SU-DHL-6 (cell line): ENCODE data around the gene JPT1.

ENCODE experiments used
- H2AFZ ChIP-seq: fragments of 200-600 bp; sonication (generic); 2 replicates; pipeline ENCODE4 v1.6.1; 2014; ENCODE audit warnings: low read depth, mild to moderate bottlenecking, moderate library complexity, mixed read lengths, antibody characterized with exemption, low read length; ENCODE audit not compliant: severe bottlenecking
- H3F3A ChIP-seq: fragments of 200-600 bp; shearing (Covaris generic); 2 replicates; pipeline ENCODE4 v1.6.0; 2016; ENCODE audit warnings: antibody characterized with exemption, mild to moderate bottlenecking; ENCODE audit not compliant: insufficient read depth
- H3K27ac ChIP-seq: fragments of 200-600 bp; sonication (generic); 2 replicates; pipeline ENCODE4 v1.5.1; 2016; ENCODE audit warnings: low read depth, mild to moderate bottlenecking, low read length, moderate library complexity, mixed read lengths
- H3K27me3 ChIP-seq: fragments of 200-600 bp; sonication (generic), shearing (Covaris generic); 2 replicates; pipeline ENCODE4 v1.6.0; 2014; ENCODE audit warnings: mild to moderate bottlenecking, low read length
- H3K36me3 ChIP-seq: fragments of 200-600 bp; sonication (generic); 2 replicates; pipeline ENCODE4 v1.6.1; 2014; ENCODE audit warnings: mild to moderate bottlenecking, low read length, mixed read lengths
- H3K4me2 ChIP-seq: fragments of 300-600, 200-600 bp; shearing (Covaris generic), sonication (generic); 2 replicates; pipeline ENCODE4 v1.6.0; 2014; ENCODE audit warnings: low read length, low read depth, mild to moderate bottlenecking; ENCODE audit not compliant: poor library complexity, severe bottlenecking
- H3K4me3 ChIP-seq: fragments of 200-600 bp; sonication (generic); 2 replicates; pipeline ENCODE4 v1.5.1; 2014; ENCODE audit warnings: antibody characterized with exemption, low read length, mild to moderate bottlenecking, mixed read lengths; ENCODE audit not compliant: insufficient read depth, poor library complexity, severe bottlenecking
- H3K79me2 ChIP-seq: fragments of 200-600 bp; sonication (generic); 2 replicates; pipeline ENCODE4 v1.6.1; 2014; ENCODE audit warnings: mild to moderate bottlenecking, low read length, moderate library complexity; ENCODE audit not compliant: insufficient read depth
- H3K9ac ChIP-seq: fragments of 200-600 bp; sonication (generic); 2 replicates; pipeline ENCODE4 v1.7.0; 2014; ENCODE audit warnings: mild to moderate bottlenecking, low read length
- H3K9me2 ChIP-seq: fragments of 200-600 bp; sonication (generic); replicated peaks from 2 replicates; pipeline ENCODE4 v1.6.1; 2014; ENCODE audit warnings: low read length; ENCODE audit not compliant: insufficient read depth
- H3K9me3 ChIP-seq: fragments of 200-600 bp; sonication (generic); 2 replicates; pipeline ENCODE4 v1.6.1; 2014; ENCODE audit warnings: low read length, mixed read lengths; ENCODE audit not compliant: insufficient read depth
- H4K20me1 ChIP-seq: fragments of 200-600 bp; sonication (generic); 2 replicates; pipeline ENCODE4 v1.6.1; 2014; ENCODE audit warnings: low read depth, mild to moderate bottlenecking, antibody characterized with exemption, low read length, moderate library complexity, mixed read lengths
- EZH2phosphoT487 ChIP-seq: fragments of 200-600 bp; sonication (generic), shearing (Covaris generic); conservative IDR thresholded peaks from 2 replicates; pipeline ENCODE4 v1.6.1; 2018; ENCODE audit warnings: mild to moderate bottlenecking, antibody characterized with exemption, low read length, moderate library complexity, mixed read lengths
- TF ChIP-seq, protein P1 (sequence below): fragments of 200-600 bp; sonication (generic); IDR thresholded peaks from one replicate; pipeline ENCODE4 v1.5.1; 2017; ENCODE audit warnings: antibody characterized with exemption, mild to moderate bottlenecking, low read length, moderate library complexity; ENCODE audit not compliant: insufficient read depth, poor library complexity, severe bottlenecking

Gene JPT1

DNA sequence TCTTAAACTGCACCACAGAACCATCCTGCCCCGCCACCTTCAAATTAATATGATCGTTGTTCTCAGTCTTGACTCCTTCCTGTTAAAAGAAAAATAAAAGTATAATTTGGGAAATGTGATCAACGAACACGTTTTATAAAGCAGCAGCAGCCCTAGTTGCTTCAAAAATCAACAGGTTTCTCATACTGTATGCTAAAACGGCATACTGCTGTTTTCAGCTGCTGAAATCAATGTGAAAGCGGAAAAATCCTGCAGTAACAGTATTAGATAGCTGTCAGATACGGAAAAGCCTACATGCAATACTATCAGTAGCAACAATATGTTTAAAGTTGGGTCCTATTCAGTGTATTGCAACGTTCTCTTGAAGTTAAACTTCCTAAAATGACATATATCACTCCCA, 26.8 kb upstream of the JPT1 start:
- H3K36me3 ChIP-seq: peaks cover 12% of the 10 kb centered on the region
- peaks cover 61% of the 10 kb centered on the region for H3K79me2 ChIP-seq

GRCh38 chr17:75178453-75178852, 24.1 kb upstream of the JPT1 start:
- H3F3A ChIP-seq: peaks cover 20% of the 10 kb centered on the region
- H2AFZ ChIP-seq: no peak overlapping the region
- H3K36me3 ChIP-seq: peaks cover 23% of the 10 kb centered on the region
- H3K4me2 ChIP-seq: no peak overlapping the region
- TF ChIP-seq EZH2phosphoT487: no peak
- TF ChIP-seq, protein P1, sequence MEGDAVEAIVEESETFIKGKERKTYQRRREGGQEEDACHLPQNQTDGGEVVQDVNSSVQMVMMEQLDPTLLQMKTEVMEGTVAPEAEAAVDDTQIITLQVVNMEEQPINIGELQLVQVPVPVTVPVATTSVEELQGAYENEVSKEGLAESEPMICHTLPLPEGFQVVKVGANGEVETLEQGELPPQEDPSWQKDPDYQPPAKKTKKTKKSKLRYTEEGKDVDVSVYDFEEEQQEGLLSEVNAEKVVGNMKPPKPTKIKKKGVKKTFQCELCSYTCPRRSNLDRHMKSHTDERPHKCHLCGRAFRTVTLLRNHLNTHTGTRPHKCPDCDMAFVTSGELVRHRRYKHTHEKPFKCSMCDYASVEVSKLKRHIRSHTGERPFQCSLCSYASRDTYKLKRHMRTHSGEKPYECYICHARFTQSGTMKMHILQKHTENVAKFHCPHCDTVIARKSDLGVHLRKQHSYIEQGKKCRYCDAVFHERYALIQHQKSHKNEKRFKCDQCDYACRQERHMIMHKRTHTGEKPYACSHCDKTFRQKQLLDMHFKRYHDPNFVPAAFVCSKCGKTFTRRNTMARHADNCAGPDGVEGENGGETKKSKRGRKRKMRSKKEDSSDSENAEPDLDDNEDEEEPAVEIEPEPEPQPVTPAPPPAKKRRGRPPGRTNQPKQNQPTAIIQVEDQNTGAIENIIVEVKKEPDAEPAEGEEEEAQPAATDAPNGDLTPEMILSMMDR: no peak
- no peaks in the 10 kb centered on the region for H3K9me2 ChIP-seq
- H3K27ac ChIP-seq: no peak overlapping the region
- H4K20me1 ChIP-seq: peaks cover 6% of the 10 kb centered on the region; the same call in 1 of the 2 replicates
- no peak overlapping the region for H3K4me3 ChIP-seq
- H3K79me2 ChIP-seq: peaks cover 74% of the 10 kb centered on the region
- no peak overlapping the region for H3K9ac ChIP-seq
- no peaks in the 10 kb centered on the region for H3K9me3 ChIP-seq
- H3K27me3 ChIP-seq: no peaks in the 10 kb centered on the region

More for the DNA sequence above, 26.8 kb upstream of the JPT1 start:
- H4K20me1 ChIP-seq: peaks cover 6% of the 10 kb centered on the region; the same call in 1 of the 2 replicates
- no peak overlapping the region for H2AFZ ChIP-seq
- H3K9me2 ChIP-seq: no peaks in the 10 kb centered on the region
- no peaks in the 10 kb centered on the region for H3K9me3 ChIP-seq
- peaks cover 7% of the 10 kb centered on the region for H3F3A ChIP-seq
- peak overlapping the region; percentile 81 for H3K4me3 ChIP-seq
- peak overlapping the region; percentile 91 for H3K9ac ChIP-seq
- H3K27me3 ChIP-seq: no peaks in the 10 kb centered on the region
- peak overlapping the region; percentile 79 for H3K4me2 ChIP-seq
- TF ChIP-seq, protein P1: no peak
- peak overlapping the region; percentile 90; the same call in 1 of the 2 replicates for H3K27ac ChIP-seq

- no peak overlapping the region for H3K4me2 ChIP-seq
- peaks cover 76% of the 10 kb centered on the region for H3K79me2 ChIP-seq
- H3K9me2 ChIP-seq: no peaks in the 10 kb centered on the region
- H3K4me3 ChIP-seq: no peak overlapping the region
- H3K9me3 ChIP-seq: no peaks in the 10 kb centered on the region
- H3K27me3 ChIP-seq: no peaks in the 10 kb centered on the region
- peaks cover 24% of the 10 kb centered on the region for H3F3A ChIP-seq
- H3K27ac ChIP-seq: no peak overlapping the region
- H2AFZ ChIP-seq: no peak overlapping the region
- TF ChIP-seq EZH2phosphoT487: no peak
- TF ChIP-seq, protein P1: no peak
- H3K36me3 ChIP-seq: peaks cover 28% of the 10 kb centered on the region
- H4K20me1 ChIP-seq: peaks cover 6% of the 10 kb centered on the region; the same call in 1 of the 2 replicates
- no peak overlapping the region for H3K9ac ChIP-seq
Observed at GRCh38 chr17:75176625-75177024, 22.3 kb upstream of the JPT1 start.
